Keratinocyte (primary cell): ENCODE measurements around the gene KATNB1.

Experiments used
- CTCF ChIP-seq, 3 experiments: IDR thresholded peaks in 1 of 3; conservative IDR thresholded peaks in 1 of 3; optimal IDR thresholded peaks in 1 of 3; 2 replicates in 2 of 3; 3 replicates in 1 of 3; pipeline versions ENCODE3 to v1.5.1; 2011; ENCODE audit warnings: low read length in 3 of 3, mild to moderate bottlenecking in 3 of 3, moderate library complexity in 2 of 3, control low read depth in 1 of 3, inconsistent platforms in 1 of 3; ENCODE audit not compliant: insufficient read depth in 2 of 3; ENCODE audit errors: extremely low read depth in 1 of 3
- EZH2 ChIP-seq: IDR thresholded peaks from one replicate; pipeline ENCODE4 v1.6.1; 2012; ENCODE audit warnings: inconsistent platforms, mild to moderate bottlenecking, low read length, moderate library complexity

- no peak for TF ChIP-seq CTCF (optimal IDR thresholded peaks at IDR 0.05 in 1 of 3, IDR thresholded peaks at IDR 0.05 in 1 of 3, conservative IDR thresholded peaks at IDR 0.05 in 1 of 3; ENCODE audit: extremely low read depth in 1 of 3, insufficient read depth in 2 of 3, low read length in 3 of 3)
- no peak for TF ChIP-seq EZH2
Measured at GRCh38 chr16:57753448-57754353, 18.1 kb downstream of the KATNB1 start.
